ENCODE measurements around the gene TRDN. TPM values are rescaled to one million over a fixed set of nuclear protein-coding genes. Genes with fewer than 3 reads are reported as not detected.
A peak's percentile ranks its signal among the peaks of the same experiment; 100 is the strongest.

The TRDN gene
- total RNA-seq, 1 donor: not detected

- Histone ChIP-seq H3K4me2 (ENCODE audit: insufficient read depth, low read length) (no peak overlapping the region), H3K4me3 (ENCODE audit: insufficient read depth, low read length) (no peak overlapping the region), H4K20me1 (ENCODE audit: insufficient read depth, low read length) (no peaks in the 10 kb centered on the region), H3K79me2 (ENCODE audit: insufficient read depth, low read length) (no peaks in the 10 kb centered on the region), H3K9me3 (ENCODE audit: low read depth, low read length) (no peaks in the 10 kb centered on the region), H3K27ac (ENCODE audit: low read depth, low read length) (no peak overlapping the region), H3K4me1 (ENCODE audit: insufficient read depth, low read length) (no peaks in the 10 kb centered on the region), H3K36me3 (ENCODE audit: insufficient read depth, low read length) (no peaks in the 10 kb centered on the region), H3K27me3 (ENCODE audit: insufficient read depth, low read length) (no peaks in the 10 kb centered on the region), H2AFZ (ENCODE audit: low read length) (no peak overlapping the region)
- no peak for DNase-seq (ENCODE audit: insufficient read length, low spot score, missing footprints)
- TF ChIP-seq CTCF (IDR thresholded peaks at IDR 0.05; ENCODE audit: extremely low read depth, low read depth, low read length): no peak
Observed at GRCh38 chr6:123519189-123519505, 117.6 kb downstream of the TRDN start.

GRCh38 chr6:123518441-123519188 is 118.1 kb downstream of the TRDN start:
- H3K27ac ChIP-seq (ENCODE audit: low read depth, low read length): no peak overlapping the region
- no peaks in the 10 kb centered on the region for H4K20me1 ChIP-seq (ENCODE audit: insufficient read depth, low read length)
- H3K4me3 ChIP-seq (ENCODE audit: insufficient read depth, low read length): no peak overlapping the region
- H3K9me3 ChIP-seq (ENCODE audit: low read depth, low read length): no peaks in the 10 kb centered on the region
- peak; percentile 2 for DNase-seq (ENCODE audit: insufficient read length, low spot score, missing footprints)
- H3K27me3 ChIP-seq (ENCODE audit: insufficient read depth, low read length): no peaks in the 10 kb centered on the region
- H3K4me2 ChIP-seq (ENCODE audit: insufficient read depth, low read length): no peak overlapping the region
- no peaks in the 10 kb centered on the region for H3K79me2 ChIP-seq (ENCODE audit: insufficient read depth, low read length)
- H2AFZ ChIP-seq (ENCODE audit: low read length): no peak overlapping the region
- no peaks in the 10 kb centered on the region for H3K36me3 ChIP-seq (ENCODE audit: insufficient read depth, low read length)
- TF ChIP-seq CTCF (IDR thresholded peaks at IDR 0.05; ENCODE audit: extremely low read depth, low read depth, low read length): no peak
- no peaks in the 10 kb centered on the region for H3K4me1 ChIP-seq (ENCODE audit: insufficient read depth, low read length)

GRCh38 chr6:123515715-123516114 is 121.0 kb downstream of the TRDN start:
- Histone ChIP-seq H3K27ac (ENCODE audit: low read depth, low read length) (no peak overlapping the region), H4K20me1 (ENCODE audit: insufficient read depth, low read length) (no peaks in the 10 kb centered on the region), H3K4me1 (ENCODE audit: insufficient read depth, low read length) (no peaks in the 10 kb centered on the region), H3K36me3 (ENCODE audit: insufficient read depth, low read length) (no peaks in the 10 kb centered on the region), H3K27me3 (ENCODE audit: insufficient read depth, low read length) (no peaks in the 10 kb centered on the region), H3K4me2 (ENCODE audit: insufficient read depth, low read length) (no peak overlapping the region), H3K9me3 (ENCODE audit: low read depth, low read length) (no peaks in the 10 kb centered on the region), H2AFZ (ENCODE audit: low read length) (no peak overlapping the region), H3K79me2 (ENCODE audit: insufficient read depth, low read length) (no peaks in the 10 kb centered on the region), H3K4me3 (ENCODE audit: insufficient read depth, low read length) (no peak overlapping the region)
- no peak for TF ChIP-seq CTCF (IDR thresholded peaks at IDR 0.05; ENCODE audit: extremely low read depth, low read depth, low read length)
- no peak for DNase-seq (ENCODE audit: insufficient read length, low spot score, missing footprints)

GRCh38 chr6:123509112-123509511 is 127.6 kb downstream of the TRDN start:
- no peak overlapping the region for H3K4me3 ChIP-seq (ENCODE audit: insufficient read depth, low read length)
- H2AFZ ChIP-seq (ENCODE audit: low read length): no peak overlapping the region
- no peak for TF ChIP-seq CTCF (IDR thresholded peaks at IDR 0.05; ENCODE audit: extremely low read depth, low read depth, low read length)
- no peaks in the 10 kb centered on the region for H3K79me2 ChIP-seq (ENCODE audit: insufficient read depth, low read length)
- no peak overlapping the region for H3K4me2 ChIP-seq (ENCODE audit: insufficient read depth, low read length)
- H4K20me1 ChIP-seq (ENCODE audit: insufficient read depth, low read length): no peaks in the 10 kb centered on the region
- H3K9me3 ChIP-seq (ENCODE audit: low read depth, low read length): no peaks in the 10 kb centered on the region
- H3K27ac ChIP-seq (ENCODE audit: low read depth, low read length): no peak overlapping the region
- H3K36me3 ChIP-seq (ENCODE audit: insufficient read depth, low read length): no peaks in the 10 kb centered on the region
- no peaks in the 10 kb centered on the region for H3K27me3 ChIP-seq (ENCODE audit: insufficient read depth, low read length)
- no peak for DNase-seq (ENCODE audit: insufficient read length, low spot score, missing footprints)
- no peaks in the 10 kb centered on the region for H3K4me1 ChIP-seq (ENCODE audit: insufficient read depth, low read length)
